GM18520 (cell line): ENCODE data around the gene DGKG.
A peak's percentile ranks its signal among the peaks of the same experiment; 100 is the strongest.

Experiments
- ATAC-seq: cut with Tn5 transposase; IDR thresholded peaks from one replicate; pipeline ENCODE4 v1.9.1; 2021; ENCODE audit not compliant: unreplicated experiment

Gene DGKG

GRCh38 chr3:186368176-186368575 is 6.1 kb upstream of the DGKG start:
- ATAC-seq = no peak

GRCh38 chr3:186367631-186368030 is 5.6 kb upstream of the DGKG start:
- no peak for ATAC-seq

GRCh38 chr3:186366206-186366605 is 4.2 kb upstream of the DGKG start:
- no peak for ATAC-seq

GRCh38 chr3:186365202-186365974 is 3.4 kb upstream of the DGKG start:
- ATAC-seq = no peak

GRCh38 chr3:186362988-186363387 is 954 bp upstream of the DGKG start:
- no peak for ATAC-seq

- ATAC-seq = no peak
These were observed 456 bp upstream of the DGKG start for GRCh38 chr3:186362537-186362842.

- no peak for ATAC-seq
These were observed 730 bp downstream of the DGKG start for GRCh38 chr3:186361246-186361761.

GRCh38 chr3:186360779-186361178 is 1.3 kb downstream of the DGKG start:
- no peak for ATAC-seq

GRCh38 chr3:186359078-186359477 is 3.0 kb downstream of the DGKG start:
- no peak for ATAC-seq

- ATAC-seq = no peak
These were observed 5.9 kb downstream of the DGKG start for GRCh38 chr3:186356152-186356551.

- ATAC-seq = no peak
These were observed 7.9 kb downstream of the DGKG start for GRCh38 chr3:186354100-186354499.

- no peak for ATAC-seq
These were observed 9.7 kb downstream of the DGKG start for GRCh38 chr3:186352369-186352768.

- peak; percentile 46 for ATAC-seq
These were observed 19.8 kb downstream of the DGKG start for GRCh38 chr3:186342197-186342596.

GRCh38 chr3:186340204-186340603 is 21.8 kb downstream of the DGKG start:
- no peak for ATAC-seq

GRCh38 chr3:186339180-186339918 is 22.7 kb downstream of the DGKG start:
- no peak for ATAC-seq

- ATAC-seq = no peak
These were observed 28.8 kb downstream of the DGKG start for GRCh38 chr3:186333256-186333655.

- no peak for ATAC-seq
These were observed 31.1 kb downstream of the DGKG start for GRCh38 chr3:186330772-186331460.

- no peak for ATAC-seq
These were observed 32.4 kb downstream of the DGKG start for GRCh38 chr3:186329589-186329988.

GRCh38 chr3:186327912-186328487 is 34.0 kb downstream of the DGKG start:
- ATAC-seq = no peak

GRCh38 chr3:186322761-186323160 is 39.3 kb downstream of the DGKG start:
- ATAC-seq = no peak

- ATAC-seq = no peak
These were observed 40.3 kb downstream of the DGKG start for GRCh38 chr3:186321746-186322145.
